ENCODE measurements around the gene ASTL. TPM values are rescaled to one million over a fixed set of nuclear protein-coding genes. Genes with fewer than 3 reads are reported as not detected.

Gene ASTL
- total RNA-seq, 1 donor from 2014 or later = not detected

DNA sequence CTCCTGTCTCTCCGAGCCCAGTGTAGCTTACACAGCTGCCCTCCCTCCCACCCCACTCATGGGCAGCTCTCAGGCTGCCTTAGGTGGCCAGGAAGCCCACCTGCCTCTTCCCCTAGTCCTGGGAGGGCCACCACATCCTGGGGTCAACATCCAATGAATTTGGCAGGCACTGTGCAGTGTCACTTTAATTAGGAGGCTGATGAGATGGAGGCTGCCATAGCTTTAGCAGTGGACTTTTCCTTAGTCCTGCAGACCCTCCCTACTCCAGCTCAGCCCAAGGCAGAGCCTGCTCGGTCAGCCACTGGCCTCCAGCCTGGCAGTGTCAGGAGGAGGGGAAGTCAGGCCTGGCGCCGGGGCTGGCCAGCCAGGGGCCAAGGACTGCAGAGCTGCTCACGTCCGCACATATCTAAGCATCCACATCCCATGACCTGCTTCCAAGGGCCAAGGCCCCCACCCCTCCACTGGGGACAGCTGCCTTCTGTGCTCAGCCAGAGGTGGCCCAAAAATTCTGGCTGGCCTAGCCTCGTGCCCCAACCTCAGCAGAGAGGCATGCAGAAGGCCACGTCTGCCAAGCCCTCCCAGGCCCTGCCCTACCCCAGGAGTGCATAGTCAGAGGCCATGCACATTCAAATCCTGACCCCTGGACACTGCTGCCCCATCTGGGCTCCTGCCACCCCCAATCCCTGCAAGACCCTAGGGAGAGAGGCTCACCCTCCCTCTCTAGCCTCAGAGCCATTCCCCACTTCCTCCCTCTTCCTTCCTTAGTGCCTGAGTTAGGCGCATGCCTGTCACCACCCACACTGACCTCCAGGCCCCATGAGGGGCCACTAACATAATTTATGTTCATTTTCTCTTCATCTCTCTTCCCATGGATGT is 55.0 kb downstream of the ASTL start:
- peaks cover 10% of the 10 kb centered on the region for H3K27me3 ChIP-seq (ENCODE audit: insufficient read depth, low read length)
- H3K27me3 Mint-ChIP-seq (ENCODE audit: low read depth, unreplicated experiment) = peaks cover 10% of the 10 kb centered on the region
- H3K9ac ChIP-seq (ENCODE audit: low read length) = no peak overlapping the region
- H3K4me1 ChIP-seq (ENCODE audit: insufficient read depth, low read length) = no peaks in the 10 kb centered on the region
- FAIRE-seq (no peak), DNase-seq (ENCODE audit: low read depth) (no peak)
- no peaks in the 10 kb centered on the region for H3K36me3 ChIP-seq (ENCODE audit: insufficient read depth, low read length)
- no peak overlapping the region for H3K4me2 ChIP-seq (ENCODE audit: low read length)
- peaks cover 2% of the 10 kb centered on the region for H3K4me1 Mint-ChIP-seq (ENCODE audit: low read depth, unreplicated experiment)
- H3K9me3 ChIP-seq (ENCODE audit: insufficient read depth, low read depth, low read length) = no peaks in the 10 kb centered on the region
- H3K79me2 ChIP-seq (ENCODE audit: insufficient read depth, low read length) = no peaks in the 10 kb centered on the region
- H3K27ac ChIP-seq (ENCODE audit: low read depth, low read length) = no peak overlapping the region
- no peaks in the 10 kb centered on the region for H4K20me1 ChIP-seq (ENCODE audit: insufficient read depth, low read length)
- no peaks in the 10 kb centered on the region for H3K36me3 Mint-ChIP-seq (ENCODE audit: low read depth, unreplicated experiment)
- TF ChIP-seq, protein P1, sequence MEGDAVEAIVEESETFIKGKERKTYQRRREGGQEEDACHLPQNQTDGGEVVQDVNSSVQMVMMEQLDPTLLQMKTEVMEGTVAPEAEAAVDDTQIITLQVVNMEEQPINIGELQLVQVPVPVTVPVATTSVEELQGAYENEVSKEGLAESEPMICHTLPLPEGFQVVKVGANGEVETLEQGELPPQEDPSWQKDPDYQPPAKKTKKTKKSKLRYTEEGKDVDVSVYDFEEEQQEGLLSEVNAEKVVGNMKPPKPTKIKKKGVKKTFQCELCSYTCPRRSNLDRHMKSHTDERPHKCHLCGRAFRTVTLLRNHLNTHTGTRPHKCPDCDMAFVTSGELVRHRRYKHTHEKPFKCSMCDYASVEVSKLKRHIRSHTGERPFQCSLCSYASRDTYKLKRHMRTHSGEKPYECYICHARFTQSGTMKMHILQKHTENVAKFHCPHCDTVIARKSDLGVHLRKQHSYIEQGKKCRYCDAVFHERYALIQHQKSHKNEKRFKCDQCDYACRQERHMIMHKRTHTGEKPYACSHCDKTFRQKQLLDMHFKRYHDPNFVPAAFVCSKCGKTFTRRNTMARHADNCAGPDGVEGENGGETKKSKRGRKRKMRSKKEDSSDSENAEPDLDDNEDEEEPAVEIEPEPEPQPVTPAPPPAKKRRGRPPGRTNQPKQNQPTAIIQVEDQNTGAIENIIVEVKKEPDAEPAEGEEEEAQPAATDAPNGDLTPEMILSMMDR (IDR thresholded peaks at IDR 0.05; ENCODE audit: insufficient read depth, low read depth, low read length) = no peak
- no peak for TF ChIP-seq EZH2 (IDR thresholded peaks at IDR 0.05; ENCODE audit: insufficient read depth, low read length)
- H3K9me3 Mint-ChIP-seq (ENCODE audit: unreplicated experiment) = no peaks in the 10 kb centered on the region
- no peak overlapping the region for H3K4me3 Mint-ChIP-seq (ENCODE audit: unreplicated experiment)
- H3K4me3 ChIP-seq (ENCODE audit: insufficient read depth, low read depth, low read length) = no peak overlapping the region
- no peak overlapping the region for H3K27ac Mint-ChIP-seq (ENCODE audit: unreplicated experiment)
- no peak overlapping the region for H2AFZ ChIP-seq (ENCODE audit: low read depth, low read length)

DNA sequence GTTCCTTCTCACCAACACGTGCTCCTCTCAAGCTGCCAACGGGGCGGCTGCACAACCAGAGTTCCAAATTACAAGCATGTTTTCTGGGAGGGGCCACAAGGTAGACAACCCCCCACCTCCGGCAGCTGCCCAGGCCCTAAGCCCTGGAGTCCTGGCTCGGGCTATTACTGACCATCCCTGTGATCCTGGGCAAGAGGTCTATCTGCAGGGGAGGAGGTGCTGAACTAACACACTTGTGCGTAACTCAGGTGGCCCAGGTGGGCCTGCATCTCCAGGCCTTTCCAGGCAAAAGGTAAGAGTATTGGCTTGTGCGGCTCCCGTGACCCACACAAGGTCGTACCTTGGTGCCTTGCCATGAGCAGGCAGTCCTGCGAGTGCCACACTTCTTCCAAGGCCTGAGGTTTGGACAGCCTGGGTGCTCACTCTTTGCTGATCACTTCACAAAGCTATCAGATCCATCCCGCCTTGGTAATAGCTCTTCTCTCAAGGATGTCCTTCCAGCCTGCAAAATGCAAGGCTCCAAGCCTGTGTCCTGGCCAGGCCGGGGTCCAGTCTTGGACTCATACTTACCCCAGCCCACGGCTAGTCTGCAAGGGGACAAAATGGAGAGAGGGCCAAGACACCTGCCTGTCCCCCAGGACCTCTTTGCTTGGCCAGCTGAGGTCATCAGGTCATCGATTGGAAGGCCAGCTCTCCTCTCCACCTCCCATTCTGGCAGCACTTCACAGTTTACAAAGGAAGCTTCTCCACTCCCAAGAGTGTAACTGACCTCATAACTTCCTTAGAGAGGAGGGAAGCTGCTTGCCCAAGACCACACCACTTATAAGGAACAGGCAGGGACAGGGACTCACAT is 55.9 kb downstream of the ASTL start:
- peaks cover 2% of the 10 kb centered on the region for H3K4me1 Mint-ChIP-seq (ENCODE audit: low read depth, unreplicated experiment)
- H4K20me1 ChIP-seq (ENCODE audit: insufficient read depth, low read length) = no peaks in the 10 kb centered on the region
- H3K27ac Mint-ChIP-seq (ENCODE audit: unreplicated experiment) = no peak overlapping the region
- no peak overlapping the region for H3K27ac ChIP-seq (ENCODE audit: low read depth, low read length)
- no peak overlapping the region for H3K4me3 Mint-ChIP-seq (ENCODE audit: unreplicated experiment)
- H2AFZ ChIP-seq (ENCODE audit: low read depth, low read length) = no peak overlapping the region
- TF ChIP-seq, protein P1 (IDR thresholded peaks at IDR 0.05; ENCODE audit: insufficient read depth, low read depth, low read length) = no peak
- no peak for TF ChIP-seq EZH2 (IDR thresholded peaks at IDR 0.05; ENCODE audit: insufficient read depth, low read length)
- H3K4me2 ChIP-seq (ENCODE audit: low read length) = no peak overlapping the region
- no peaks in the 10 kb centered on the region for H3K9me3 Mint-ChIP-seq (ENCODE audit: unreplicated experiment)
- peaks cover 10% of the 10 kb centered on the region for H3K27me3 ChIP-seq (ENCODE audit: insufficient read depth, low read length)
- no peak overlapping the region for H3K9ac ChIP-seq (ENCODE audit: low read length)
- H3K4me3 ChIP-seq (ENCODE audit: insufficient read depth, low read depth, low read length) = no peak overlapping the region
- no peaks in the 10 kb centered on the region for H3K36me3 Mint-ChIP-seq (ENCODE audit: low read depth, unreplicated experiment)
- DNase-seq (ENCODE audit: low read depth) = no peak
- H3K9me3 ChIP-seq (ENCODE audit: insufficient read depth, low read depth, low read length) = no peaks in the 10 kb centered on the region
- FAIRE-seq = no peak
- H3K79me2 ChIP-seq (ENCODE audit: insufficient read depth, low read length) = no peaks in the 10 kb centered on the region
- no peaks in the 10 kb centered on the region for H3K4me1 ChIP-seq (ENCODE audit: insufficient read depth, low read length)
- peaks cover 10% of the 10 kb centered on the region for H3K27me3 Mint-ChIP-seq (ENCODE audit: low read depth, unreplicated experiment)
- H3K36me3 ChIP-seq (ENCODE audit: insufficient read depth, low read length) = no peaks in the 10 kb centered on the region

Measured in astrocyte (in vitro differentiated cells and primary cell).